IPS DF 4.7 (cell line): ENCODE data around the gene CALHM6.
"Not testable (repeated sequence)": the region's sequence is repeated elsewhere in the genome, so short reads cannot be mapped to it uniquely, and the experiment has no call there.

ENCODE experiments used
- DNase-seq: peaks from one replicate; pipeline ENCODE4 v3.0.0-alpha.2; 2013; ENCODE audit warnings: low spot score; ENCODE audit errors: extremely low read depth

Gene CALHM6

DNA sequence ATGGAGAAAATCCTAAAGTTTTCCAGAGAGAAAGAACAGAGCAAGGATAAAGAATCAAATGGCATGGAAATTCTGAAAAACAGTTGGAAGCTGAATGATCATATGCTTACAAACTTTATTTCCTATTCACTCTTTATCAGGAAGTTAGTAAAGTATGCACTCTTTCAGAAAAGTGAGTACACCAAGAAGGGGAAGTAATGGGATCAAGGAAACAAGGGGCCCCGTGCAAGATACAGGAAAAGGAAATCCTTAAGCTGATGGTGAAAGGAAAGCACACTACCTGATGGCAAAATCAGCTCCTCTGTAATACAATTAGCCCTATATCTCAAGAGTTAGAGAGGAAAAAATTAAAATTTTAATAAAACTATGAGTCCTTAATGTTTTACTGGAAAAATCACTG is 14.0 kb downstream of the CALHM6 start:
- DNase-seq = no peak

DNA sequence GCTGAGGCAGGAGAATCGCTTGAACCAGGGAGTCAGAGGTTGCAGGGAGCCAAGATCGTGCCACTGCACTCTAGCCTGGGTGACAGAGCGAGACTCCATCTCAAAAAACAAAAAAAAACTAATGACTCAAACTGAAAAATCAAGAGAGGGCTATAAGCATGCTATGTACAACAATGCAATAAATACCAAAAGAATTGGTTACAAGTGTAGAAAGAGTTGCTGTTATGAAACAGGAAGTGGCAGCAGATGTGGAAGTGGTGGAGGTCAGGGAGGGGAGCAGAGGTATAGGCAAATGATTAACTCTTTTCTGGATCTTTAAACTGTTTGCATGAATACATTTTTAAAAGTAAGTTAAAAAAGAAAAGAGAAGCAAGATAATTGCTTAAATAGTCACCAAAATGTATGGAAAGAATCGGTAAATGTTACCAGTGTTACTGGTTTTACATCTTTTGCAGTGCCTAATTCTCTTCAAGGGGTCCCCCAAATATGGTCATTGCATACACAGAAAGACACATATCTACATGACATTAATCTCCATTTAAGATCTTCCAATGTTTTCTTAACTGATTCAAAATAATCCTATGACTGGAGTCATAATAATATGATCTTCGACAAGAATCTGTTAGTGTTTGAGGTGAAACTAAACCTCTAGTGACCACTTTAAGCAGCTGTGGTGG is 15.0 kb downstream of the CALHM6 start:
- no peak for DNase-seq

- DNase-seq = no peak
Measured at GRCh38 chr6:116482780-116483179, 21.6 kb downstream of the CALHM6 start.

DNA sequence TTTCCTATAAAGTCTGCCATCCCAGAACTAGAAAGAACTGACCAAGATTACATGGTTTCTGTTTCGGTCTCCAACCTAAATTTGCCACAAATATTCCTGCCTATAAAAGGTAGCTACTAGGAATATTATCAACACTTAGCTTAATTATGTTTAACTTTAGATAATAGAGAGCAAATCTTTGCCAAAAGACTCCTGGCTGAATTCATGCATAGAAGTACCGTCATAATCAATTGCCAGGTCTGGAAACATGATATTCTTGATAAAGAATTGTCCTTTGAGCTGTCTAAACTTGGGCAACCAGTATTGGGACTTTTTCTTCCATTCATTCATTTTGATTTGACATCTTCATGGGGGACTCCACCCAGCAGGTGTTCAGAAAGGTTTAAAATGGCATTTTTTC is 22.4 kb downstream of the CALHM6 start:
- DNase-seq = no peak

DNA sequence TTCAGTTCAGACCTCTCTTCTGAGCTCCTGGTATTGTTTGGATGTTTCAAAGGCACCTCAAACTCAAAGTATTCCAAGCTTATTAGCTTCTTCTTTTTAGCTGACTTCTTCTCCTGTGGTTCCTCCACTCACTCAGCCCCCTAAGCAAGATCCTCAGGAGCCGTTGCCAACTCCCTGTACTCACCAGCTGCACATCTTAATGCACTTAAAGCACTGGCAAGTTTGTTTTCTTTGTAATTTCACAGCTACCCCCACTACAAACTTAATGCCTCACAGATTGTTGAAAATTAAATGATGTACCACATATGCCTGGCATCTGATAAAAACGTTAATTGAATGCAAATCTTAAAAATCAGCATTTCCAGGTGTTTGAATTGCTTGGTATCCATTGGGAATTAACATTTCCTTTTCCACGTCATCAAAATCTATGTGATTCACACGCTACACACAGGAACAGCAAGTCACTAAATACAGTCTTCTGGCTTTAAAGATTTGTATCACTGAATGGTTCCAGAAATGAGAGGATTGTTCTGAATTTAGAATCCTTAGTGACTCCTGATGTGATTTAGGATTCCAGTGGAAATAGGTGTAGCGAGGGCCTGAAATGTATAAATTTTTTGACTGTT is 24.5 kb downstream of the CALHM6 start:
- DNase-seq = no peak

DNA sequence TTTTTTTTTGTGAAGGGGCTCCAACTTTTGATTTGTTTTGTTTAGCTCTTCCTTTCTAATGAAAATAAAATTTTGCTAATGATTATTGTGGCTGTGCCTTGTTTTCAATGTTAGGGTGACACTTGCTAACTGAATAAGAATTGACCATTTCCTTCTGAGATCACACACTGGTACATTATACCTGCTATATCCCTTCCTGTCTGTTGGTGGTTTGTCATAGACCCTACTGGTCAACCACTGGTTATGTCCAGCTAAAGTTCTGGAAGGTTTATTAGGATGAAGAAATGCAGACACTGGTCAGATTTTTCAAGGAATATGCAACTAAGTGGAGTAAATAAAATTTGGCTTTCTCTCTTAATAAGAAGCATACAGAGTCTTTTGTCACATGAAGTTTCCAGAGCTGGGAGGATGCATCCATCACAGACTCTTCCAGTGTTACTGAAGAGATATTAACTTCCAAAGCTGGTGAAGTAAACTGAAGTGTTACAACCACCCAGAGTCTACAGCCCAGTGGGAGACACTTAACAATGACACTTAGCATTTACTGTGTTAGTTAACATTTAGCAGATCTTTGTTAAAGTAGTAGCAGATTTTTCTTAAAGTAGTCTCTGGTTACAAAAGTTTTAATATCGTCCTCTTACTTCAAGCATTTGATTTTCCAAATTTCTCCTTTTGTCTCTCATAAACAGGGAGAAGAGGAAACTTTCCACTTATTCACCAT is 30.6 kb downstream of the CALHM6 start:
- no peak for DNase-seq

- DNase-seq = no peak
Measured at GRCh38 chr6:116492331-116493067, 31.3 kb downstream of the CALHM6 start.

DNA sequence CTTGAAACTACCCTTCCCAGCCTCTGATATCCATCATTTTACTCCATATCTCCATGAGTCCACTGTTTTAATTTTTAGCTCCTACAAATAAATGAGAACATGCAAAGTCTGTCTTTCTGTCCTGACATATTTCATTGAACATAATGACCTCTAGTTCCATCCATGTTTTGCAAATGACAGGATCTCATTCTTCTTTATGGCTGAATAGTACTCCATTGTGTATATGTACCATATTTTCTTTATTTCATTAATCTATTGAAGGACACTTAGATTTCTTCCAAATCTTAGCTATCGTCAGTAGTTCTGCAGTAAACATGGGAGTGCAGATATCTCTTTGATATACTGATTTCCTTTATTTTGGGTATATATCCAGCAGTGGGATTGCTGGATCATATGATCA is 34.0 kb downstream of the CALHM6 start:
- not testable (repeated sequence) for DNase-seq

- DNase-seq = no peak
Measured at GRCh38 chr6:116497113-116497676, 36.0 kb downstream of the CALHM6 start.

DNA sequence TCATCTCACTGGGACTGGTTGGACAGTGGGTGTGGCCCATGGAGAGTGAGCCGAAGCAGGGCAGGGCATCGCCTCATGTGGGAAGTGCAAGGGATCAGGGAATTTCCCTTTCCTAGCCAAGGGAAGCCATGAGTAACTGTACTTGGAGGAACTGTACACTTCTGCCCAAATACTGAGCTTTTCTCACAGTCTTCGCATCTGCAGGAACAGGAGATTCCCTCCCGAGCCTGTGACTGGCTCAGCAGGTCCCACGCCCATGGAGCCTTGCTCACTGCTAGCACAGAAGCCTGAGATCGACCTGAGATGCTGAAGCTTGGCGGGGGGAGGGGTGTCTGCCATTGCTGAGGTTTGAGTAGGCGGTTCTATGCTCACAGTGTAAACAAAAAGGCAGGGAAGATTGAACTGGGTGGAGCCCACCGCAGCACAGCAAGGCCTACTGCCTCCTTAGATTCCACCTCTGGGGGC is 39.8 kb downstream of the CALHM6 start:
- DNase-seq = no peak

GRCh38 chr6:116507324-116507723 is 46.1 kb downstream of the CALHM6 start:
- DNase-seq = no peak

DNA sequence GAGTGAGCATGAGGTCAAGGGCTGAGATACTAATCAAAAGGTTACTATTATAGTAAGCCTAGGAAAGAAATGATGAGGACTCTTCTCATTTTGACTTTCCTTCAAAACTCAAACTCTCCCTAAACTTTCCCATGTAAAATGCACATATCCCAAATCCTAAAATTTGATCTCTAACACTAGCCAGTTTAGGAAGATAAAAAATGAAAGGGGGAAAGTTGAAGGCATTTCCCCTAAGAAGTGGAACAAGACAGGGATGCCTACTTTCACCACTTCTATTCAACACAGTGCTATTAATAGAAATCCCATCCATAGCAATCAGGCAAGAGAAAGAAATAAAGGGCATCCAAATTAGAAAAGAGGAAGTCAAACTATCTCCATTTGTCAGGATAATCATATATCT is 47.4 kb downstream of the CALHM6 start:
- DNase-seq = no peak

DNA sequence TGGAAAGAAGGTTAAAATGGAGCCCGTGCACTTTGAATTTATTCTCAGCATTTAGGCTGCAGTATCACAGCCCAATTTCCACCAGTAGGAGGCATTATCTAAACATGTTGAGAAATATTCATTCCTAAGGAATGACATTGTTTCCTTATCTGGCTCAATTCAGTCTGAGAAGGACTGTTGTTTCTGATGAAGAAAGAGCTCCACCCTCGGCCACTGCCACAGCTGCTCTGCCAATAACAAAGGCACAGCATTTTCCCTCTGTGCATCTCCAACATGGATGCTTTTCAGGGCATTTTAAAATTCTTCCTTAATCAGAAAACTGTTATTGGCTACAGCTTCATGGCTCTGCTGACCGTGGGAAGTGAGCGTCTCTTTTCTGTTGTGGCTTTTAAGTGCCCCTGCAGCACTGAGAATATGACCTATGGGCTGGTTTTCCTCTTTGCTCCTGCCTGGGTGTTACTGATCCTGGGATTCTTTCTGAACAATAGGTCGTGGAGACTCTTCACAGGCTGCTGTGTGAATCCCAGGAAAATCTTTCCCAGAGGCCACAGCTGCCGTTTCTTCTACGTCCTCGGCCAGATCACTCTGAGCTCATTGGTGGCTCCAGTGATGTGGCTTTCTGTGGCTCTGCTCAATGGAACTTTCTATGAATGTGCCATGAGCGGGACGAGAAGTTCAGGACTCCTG is 50.4 kb downstream of the CALHM6 start, which contains the start of gene CALHM5:
Gene CALHM5 (plus strand): TSS at position 216 of the 687 bp plus-strand sequence. CDS start 58 bp downstream, at position 274.
- DNase-seq = no peak

DNA sequence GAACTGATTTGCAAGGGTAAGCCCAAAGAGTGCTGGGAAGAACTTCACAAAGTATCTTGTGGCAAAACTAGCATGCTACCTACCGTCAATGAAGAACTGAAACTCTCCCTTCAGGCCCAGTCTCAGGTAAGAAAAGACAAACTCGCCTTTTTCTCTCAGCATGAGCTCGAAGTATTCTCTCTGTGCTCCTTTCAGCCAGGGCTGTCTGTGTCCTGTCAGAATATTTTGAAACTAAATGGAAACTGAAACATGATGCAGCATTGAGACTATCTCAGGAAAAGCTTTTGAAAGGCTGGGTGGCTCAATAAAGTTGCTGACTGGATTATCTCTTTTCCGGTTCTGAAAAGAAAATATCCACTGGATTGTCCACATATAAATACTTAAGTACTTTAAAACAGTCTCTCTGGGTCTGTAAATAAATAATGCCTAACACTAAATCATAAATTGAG is 51.0 kb downstream of the CALHM6 start:
- DNase-seq = no peak

DNA sequence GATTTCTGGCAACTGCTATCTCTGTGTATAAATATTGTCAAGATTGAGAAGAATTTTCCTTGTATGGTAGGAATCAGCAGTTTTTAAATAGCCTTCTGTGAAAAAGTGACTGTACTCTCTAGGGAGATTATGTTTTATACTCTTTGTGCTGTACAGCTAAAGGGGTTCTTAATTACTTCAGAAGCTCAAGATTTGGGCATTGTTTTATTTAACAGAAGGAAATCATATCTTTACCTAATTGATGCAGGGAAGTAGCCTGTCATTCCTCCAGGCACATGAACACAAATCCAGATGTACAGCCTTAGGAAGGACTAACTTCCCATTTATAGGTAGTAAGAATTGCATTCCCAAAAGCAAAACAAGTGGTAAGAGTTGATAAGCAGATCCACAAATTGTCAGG is 51.6 kb downstream of the CALHM6 start:
- DNase-seq = no peak
